Amniotic stem cell (primary cell): ENCODE measurements around the gene PHTF2.

Experiments
- DNase-seq: peaks from one replicate; lab custom pipeline; 2025; lab: John Stamatoyannopoulos, UW

PHTF2 gene

DNA sequence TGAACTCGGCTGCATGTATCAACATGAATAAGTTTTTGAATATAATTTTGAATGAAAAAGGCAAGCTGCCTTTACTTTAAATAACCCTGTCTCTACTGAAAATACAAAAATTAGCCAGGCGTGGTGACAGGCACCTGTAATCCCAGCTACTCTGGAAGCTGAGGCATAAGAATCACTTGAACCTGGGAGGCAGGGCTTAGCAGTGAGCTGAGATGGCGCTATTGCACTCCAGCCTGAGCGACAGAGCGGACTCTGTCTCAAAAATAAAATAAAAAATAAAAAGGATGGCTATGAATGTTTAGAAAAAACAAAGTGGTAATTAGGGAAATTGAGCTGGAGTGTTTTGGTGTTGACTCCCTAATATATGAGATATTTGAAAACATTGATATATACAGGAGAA is 133.3 kb downstream of the PHTF2 start:
- DNase-seq: no peak

DNA sequence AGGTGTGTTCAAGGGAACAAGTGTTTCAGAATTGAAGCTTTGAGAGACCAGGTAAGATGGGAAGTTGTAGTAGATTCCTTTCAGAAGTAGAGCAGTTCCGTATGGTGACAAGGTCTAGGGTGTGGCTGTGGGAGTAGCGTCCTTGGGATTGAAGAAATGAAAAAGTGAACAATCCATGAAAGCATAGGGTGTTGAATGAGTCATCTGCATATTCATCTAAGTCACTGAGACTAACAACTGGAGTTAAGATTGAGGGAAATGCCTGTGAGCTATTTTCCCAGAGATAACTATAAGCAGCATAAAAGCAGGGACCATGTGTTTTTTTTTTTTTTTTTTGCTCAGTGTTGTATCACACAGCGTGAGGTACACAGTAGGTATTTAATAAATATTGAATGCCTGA is 134.8 kb downstream of the PHTF2 start:
- DNase-seq: no peak

DNA sequence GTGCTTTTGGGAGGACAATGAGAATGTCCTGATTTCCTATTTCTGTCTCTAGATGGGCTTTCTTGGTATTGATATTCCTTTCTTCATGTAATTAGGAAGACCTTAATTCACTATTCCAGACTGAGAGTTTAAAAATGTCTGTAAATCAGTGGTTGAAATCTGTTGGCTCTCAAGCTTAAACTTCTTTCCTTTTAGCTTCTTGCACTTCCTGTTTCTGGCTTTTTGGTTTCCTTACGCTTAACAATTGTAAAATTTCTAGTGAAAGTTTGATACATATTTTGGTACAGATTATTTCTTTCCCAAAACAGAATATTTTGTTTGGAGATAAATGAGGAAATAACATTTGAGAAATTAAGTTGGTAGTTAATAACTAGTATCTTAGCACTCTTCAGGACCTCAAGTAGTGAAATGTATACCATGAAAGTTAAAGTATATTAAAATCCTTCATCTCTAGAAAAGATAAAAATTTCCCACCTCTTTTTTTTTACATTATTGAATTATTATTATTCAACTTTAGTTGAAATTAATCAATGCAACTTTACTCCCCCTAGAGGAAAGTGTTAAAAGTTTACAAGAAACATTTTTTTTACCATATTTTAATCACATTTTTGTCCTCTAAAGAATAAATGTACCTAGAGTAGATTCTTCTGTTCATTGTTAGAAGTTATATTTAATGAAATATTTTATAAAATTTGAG is 137.2 kb downstream of the PHTF2 start:
- DNase-seq: no peak

DNA sequence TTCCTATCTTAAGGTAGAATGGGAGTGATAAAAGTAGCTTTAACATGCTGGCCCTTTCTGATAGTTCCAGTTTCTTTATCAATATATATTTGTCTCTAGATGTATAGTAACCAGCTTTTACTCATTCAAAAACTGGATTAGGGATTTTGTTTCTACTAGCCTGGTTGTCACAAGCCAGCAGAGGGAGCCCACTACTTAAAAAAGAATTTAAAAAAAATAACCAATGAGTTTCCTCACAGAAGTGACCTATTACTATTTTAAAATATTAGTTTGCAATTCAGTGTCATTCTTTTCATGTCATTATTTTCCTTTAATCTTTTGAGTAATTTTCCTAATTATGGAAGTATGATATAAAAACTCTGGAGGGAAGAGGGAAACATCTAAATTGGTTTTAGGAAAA is 142.1 kb downstream of the PHTF2 start:
- no peak for DNase-seq

DNA sequence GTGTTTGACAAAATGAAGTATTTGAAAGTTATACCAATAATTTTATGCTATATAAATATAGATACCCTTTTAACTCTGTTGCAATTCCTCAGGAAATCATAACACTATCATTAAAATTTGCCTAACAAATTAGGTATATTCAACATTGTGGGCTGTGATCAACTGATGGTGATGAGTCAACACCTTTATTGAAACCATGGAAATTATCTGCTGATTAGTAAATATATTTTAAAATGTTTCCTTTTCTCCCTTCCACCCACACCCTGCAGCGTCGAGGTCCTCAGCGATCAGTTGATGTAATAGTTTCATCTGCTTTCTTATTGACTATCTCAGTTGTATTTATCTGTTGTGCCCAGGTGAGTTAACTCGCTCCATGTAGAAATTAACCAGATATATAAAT is 143.9 kb downstream of the PHTF2 start:
- no peak for DNase-seq

DNA sequence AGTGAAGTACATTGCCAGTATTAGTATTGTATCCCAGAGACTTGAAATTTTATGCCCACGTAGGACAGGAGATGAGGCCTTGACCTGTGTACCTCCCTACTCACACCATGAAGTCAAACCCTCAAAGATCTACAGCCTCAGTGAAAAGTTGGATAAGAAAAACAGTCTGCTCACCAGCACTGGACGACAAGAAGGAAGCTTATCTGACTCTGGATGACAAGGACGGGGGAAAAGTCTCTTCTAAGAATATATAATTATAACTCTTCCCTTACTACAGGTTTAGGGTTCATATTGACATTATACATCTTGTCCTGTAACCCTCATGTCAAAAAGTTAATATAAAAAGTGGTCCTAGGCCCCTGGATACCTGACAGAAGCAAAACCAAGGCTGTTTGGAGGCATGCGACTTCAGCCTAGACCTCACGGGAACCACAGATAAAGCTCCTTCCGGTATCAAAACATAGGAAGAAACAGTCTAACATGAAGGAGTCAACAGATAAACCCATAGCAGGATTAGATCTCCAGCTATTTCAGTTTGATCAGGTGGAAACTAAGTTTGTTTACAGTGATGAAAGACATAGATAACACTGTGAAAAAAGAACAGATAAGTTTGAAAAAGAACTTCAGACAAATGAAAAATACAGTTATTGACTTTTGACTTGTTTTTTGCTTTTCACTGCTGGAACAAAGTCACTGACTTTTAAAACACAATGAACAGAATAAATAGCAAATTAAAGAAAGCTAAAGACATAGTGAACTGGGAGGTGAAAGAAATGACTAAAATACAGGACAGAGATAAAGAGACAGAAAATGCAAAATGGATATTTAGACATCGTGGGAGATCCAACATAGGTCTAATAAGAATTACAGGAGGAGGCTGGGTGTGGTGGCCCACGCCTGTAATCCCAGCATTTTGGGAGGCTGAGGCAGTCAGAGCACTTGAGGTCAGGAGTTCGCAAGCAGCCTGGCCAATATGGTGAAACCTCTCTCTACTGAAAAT is 145.9 kb downstream of the PHTF2 start:
- DNase-seq: no peak

DNA sequence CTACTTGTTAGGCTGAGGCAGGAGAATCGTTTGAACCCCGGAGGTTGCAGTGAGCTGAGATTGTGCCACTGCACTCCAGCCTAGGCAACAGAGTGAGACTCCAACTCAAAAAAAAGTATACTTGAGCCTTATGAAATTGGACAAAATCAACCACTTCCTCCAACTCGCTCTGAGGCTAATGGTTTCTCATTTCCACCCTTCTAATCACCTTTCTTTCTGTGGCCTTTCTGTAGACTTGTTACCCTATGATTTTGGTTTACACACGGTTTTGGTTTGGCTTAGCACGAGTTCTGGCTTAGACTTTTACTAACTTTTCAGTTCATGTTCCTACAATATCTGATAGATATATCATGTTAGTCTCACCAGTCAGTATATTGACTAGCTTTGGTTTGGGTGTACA is 152.0 kb downstream of the PHTF2 start:
- DNase-seq: no peak

DNA sequence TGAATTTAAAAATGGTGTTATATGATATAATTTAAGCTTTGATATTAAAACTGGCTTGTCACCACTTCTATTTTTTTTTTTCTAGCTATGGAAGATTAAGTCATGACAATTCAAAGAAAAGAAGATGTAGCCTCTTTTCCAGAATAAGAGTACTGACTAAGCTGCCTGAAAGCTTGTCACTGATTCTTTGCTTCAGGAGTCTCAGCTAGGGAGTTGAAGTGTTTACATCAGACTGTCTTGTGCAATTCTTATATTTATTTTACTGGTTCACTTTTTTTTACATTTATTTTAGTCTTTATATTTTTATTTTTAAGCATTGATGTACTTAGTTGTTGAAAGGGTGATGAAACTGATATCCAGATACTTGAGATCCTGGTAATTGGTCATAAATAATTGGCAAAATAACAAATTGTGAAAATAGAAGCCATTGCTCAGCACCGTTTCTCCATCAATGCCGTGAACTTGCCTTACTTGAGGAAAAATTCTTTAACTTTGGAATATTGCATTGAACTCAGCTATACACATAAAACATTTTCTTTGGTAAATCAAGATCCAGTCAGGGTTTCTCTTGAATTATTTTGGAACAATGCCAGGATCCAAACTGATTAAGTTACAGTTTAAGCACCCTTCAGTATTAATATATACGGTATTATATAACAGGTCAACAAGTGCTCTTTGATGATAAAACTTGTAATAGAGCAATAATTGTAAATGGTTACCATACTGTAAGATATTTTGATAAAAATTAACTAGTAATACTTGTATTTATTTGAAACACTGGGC is 156.4 kb downstream of the PHTF2 start:
- DNase-seq: no peak

DNA sequence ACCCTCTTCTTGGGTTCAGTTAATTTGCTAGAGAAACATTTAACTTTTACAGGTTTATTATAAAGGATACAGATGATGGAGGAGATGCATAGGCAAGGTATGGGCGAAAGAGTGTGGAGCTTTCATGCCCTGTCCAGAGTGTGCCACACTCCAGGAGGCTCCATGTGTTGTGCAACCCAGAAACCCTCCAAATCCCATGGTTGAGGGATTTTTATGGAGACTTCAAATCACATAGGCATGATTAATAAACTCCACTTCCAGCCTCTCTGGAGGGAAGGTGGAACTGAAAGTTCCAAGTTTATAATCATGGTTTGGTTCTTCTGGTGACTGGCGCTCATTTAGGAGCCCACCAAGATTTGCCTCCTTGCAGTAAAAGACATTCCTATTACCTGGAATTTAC is 159.9 kb downstream of the PHTF2 start:
- DNase-seq: no peak

DNA sequence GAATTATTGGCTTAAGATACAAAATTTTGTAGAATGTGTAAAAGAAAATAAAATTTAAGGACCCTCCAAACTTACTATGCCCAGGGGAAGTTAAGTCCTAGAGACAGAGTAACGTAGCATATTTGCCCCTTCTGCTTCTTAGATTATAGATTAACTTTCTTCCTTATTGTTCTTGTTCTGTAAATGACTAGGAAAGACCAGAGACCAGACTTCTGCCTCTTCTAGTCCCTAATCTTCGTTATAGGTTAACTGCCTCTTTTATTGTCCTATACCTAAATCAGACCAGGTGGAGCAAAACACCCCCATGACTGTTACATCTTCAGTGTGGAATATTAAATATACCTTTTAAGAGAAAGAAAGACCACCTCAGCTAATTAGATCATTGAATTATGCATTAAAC is 160.5 kb downstream of the PHTF2 start:
- DNase-seq: no peak

DNA sequence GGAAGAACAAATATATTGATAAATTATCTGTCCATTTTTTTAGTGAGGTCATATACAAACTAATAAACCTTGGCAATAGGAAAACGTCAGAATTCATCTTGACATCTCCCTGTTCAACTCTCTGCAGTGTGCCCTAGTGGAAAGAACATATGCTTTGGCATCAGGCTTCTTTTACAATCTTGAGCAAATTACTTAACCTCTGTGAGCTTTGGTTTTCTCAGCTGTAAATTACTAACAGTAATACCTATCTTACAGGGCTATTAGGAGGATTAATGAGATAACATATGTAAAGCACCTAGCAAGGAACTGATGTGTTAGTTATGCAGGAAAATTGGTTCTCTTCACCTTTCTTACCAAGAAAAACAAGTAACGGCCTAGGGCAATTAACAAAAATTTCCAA is 161.8 kb downstream of the PHTF2 start:
- no peak for DNase-seq

DNA sequence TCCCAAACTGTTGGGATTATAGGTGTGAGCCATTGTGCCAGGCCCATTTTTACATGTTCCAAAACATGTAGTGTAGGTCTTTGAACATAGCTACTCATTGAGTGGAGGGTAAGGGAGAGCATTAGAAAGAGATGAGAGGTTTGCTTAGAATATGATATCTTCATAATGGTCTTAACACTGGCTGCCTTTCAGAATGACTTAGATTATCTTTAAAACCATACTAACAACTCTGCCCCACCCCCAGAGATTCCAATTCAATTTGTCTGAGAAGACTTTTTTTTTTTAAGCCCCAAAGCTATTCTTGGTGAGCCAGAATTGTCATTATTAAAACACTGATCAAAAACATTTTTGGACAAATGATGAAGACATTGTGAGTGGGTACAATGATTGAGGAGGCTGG is 168.9 kb downstream of the PHTF2 start:
- DNase-seq: no peak

DNA sequence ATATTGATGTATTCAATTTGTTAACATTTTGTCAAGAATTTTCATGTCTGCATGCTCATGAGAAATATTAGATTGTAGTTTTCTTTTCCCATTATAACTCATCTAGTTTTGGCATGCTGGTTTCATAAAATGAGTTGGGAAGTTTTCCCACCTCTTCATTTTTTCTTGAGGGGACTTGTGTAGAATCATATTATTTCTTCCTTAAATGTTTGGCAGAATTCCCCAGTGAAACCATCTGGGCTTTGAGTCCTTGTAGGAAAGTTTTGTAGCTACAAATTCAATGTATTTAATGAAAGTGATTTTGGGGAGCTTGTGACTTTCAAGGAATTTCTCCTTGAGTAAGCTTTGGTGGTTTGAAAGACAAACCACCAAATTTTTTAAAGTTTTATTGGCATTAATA is 173.2 kb downstream of the PHTF2 start:
- DNase-seq: no peak

DNA sequence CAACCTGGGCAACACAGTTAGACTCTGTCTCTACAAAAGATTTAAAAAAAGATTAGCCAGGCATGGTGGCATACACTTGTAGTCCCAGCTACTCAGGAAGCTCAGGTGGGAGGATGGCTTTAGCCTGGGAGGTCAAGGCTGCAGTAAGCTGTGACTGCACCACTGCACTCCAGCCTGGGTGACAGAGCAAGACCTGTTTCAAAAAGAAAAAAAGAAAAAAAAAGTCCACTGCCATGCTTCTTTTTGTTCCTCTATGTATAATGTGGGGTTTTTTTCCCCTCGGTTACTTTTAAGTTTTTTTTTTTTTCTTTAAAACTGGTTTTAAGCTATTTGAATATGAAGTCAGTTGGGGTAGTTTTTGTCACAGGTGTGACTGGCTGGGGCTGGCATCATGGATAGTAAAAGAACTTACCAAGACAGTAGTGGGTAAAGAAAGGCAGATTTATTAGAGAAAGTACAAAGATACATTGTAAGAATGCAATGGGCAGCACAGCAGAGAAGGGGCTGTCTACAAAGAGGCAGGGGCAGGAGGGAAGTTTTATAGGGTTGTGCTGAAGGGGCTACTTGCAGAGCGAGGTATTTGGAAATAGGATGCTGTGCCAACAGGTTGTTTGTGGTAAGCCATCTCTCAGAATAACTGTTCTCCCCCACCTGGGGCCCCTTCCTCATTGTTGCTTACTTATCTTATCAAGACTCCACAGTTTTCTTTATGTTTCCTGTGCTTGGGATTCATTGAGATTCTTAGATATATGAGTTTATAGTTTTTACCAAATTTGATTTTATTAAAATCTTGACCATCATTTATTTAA is 177.3 kb downstream of the PHTF2 start:
- no peak for DNase-seq

DNA sequence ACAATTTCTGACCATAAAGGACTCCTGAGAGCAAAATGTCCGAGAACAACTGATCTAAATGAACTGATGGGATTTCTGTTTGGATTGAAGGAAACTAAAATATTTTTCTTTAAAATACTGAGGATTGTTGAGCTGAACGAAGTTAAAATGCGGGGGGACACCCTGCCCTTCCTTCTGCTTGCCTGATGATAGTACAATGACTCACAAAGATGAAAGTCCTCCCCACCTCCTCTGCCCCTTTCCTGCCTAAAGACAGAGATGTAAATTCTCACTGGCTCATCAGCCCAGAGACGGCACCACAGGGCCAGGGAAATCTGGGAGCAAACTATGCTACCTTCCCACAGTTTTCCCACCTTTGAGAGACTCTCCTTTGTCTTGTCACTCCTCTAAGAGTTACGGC is 180.6 kb downstream of the PHTF2 start:
- no peak for DNase-seq

DNA sequence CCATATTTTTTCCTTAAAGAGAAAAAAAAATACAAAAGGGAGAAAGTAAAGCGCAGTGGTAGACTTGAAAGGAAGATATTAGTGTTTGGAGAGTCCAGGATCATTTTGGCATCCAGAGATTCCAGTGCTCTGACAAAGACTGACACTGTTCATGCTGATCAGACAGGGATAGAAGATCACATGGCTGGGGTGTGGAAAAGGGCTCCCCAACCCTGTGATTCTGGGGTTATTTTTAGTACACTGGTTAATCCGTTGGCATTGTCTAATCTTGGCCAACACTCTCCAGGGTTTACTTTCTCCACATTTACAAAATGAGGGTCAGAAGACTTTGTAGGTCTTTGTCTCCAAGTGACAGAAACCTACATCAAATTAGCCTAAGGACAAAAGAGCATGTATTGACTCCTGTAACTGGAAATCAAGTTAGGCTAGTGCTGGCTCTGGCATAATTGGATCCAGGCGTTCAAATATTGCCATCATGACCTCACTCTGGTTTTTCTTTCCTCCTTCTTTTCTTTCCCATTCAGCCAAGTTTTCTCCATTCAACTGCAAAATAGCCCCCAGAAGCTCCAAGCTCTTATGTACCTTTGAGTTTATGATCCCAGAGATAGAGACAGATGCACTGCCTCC is 181.6 kb downstream of the PHTF2 start:
- DNase-seq: no peak

DNA sequence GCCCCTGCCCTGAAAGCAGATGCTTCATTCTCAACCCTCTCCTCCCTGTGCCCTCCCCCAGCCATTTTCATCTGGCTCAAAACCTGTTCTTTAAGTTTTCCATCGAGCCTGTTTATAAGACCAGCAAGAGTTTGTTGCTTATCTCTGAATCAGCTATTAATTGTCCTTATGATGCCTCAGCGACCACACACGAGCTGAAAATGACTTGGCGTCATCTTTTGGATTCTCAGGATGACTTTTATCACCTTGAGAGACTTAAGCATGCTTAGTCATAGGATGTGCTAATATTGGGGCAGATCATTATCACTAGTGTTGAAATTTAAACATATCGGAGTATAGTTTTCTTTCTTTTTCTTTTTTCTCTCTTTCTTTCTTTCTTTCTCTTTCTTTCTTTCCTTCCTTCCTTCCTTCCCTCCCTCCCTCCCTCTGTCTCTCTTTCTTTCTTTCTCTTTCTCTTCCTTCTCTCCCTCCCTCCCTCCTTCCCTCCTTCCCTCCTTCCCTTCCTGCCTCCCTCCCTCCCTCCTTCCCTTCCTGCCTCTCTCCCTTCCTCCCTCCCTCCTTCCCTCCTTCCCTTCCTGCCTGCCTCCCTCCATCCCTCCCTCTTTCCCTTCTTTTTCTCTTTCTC is 184.5 kb downstream of the PHTF2 start:
- no peak for DNase-seq

DNA sequence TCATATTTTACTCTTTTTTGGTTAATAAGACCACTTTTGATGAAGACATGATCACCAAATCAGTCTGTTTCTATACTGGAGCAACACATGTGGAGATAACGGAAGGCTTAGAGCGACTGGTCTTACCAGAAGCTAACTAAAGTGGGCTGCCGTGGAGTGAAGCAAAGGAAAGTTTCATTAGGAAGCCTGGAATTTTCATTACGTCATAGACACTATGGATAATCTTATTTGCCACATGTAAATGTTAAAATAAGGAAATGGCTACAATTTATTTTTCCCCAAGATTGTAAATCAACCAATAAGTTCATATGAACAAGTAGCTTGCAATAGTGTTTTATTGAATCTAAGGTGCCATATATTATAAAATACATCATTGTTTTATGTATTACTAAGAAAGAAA is 185.4 kb downstream of the PHTF2 start:
- DNase-seq: no peak

DNA sequence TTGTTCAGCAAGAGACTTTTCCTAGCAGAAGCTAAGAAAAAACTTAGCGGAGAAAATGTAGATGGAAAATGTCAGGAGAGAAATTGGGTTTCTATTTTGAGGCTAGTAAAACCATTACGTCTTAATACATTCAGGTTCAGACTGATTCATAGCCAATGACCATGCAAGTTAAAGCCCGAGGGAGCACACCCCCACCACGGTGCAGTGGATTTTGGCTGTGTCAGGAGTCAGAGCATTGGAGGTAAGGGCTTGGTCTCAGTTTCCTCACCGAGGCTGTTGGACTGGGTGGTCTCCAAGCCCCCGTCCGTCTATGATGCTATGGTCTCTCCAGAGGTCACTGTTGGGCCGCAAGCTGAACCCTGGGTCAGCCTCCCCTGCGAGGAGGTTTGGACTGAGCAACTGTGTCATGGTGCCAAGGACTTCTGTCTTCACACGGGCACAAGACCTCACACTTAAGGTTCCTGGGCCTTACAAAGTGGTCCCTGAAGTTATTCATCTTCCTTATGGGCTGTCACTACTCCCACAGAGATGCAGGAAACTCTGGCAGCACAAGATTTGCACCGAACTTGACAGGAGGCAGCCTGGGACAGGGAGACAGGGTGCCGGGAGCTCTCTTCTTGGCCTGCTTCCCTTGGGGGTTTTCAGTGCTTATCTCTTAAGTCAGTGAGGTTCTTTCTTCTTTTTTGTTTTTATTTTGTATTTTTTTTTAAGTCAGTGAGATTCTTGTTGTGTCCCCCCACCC is 186.8 kb downstream of the PHTF2 start:
- DNase-seq: no peak

DNA sequence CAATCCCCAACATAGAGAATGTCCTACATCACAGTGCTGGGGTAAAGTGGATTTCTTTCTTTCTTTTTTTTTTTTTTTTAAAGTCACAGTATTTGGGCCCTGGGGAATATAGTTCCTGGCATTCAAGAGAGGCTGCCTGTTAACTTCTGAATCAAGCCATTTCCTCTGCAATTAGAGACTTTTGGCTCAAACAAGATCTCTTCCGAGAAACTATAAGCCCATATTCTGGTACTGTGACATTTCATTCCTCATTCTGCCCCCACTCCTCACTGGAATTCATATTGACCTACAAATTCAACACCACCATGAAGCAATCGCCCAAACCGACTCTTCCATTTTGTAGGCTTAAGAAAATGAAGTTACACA is 187.4 kb downstream of the PHTF2 start:
- DNase-seq: no peak
